GM18517 (cell line): Measurements from ENCODE around the gene SPATC1L.
"Not testable (repeated sequence)": the region's sequence is repeated elsewhere in the genome, so short reads cannot be mapped to it uniquely, and the experiment has no call there.

Source experiments
- ATAC-seq: cut with Tn5 transposase; IDR thresholded peaks from one replicate; pipeline ENCODE4 v1.9.1; 2021; ENCODE audit warnings: mild to moderate bottlenecking, moderate library complexity; ENCODE audit not compliant: unreplicated experiment

The SPATC1L gene

GRCh38 chr21:46151989-46152926 lies 32.0 kb downstream of the SPATC1L start:
- ATAC-seq: no peak

- no peak for ATAC-seq
Observed at GRCh38 chr21:46151261-46151988, 32.8 kb downstream of the SPATC1L start.

GRCh38 chr21:46150491-46151121 lies 33.7 kb downstream of the SPATC1L start:
- ATAC-seq: no peak

GRCh38 chr21:46150073-46150472 lies 34.2 kb downstream of the SPATC1L start:
- no peak for ATAC-seq

GRCh38 chr21:46149205-46149901 lies 34.9 kb downstream of the SPATC1L start:
- no peak for ATAC-seq

GRCh38 chr21:46148106-46148505 lies 36.2 kb downstream of the SPATC1L start:
- no peak for ATAC-seq

GRCh38 chr21:46147429-46147828 lies 36.8 kb downstream of the SPATC1L start:
- ATAC-seq: not testable (repeated sequence)

GRCh38 chr21:46146856-46147255 lies 37.4 kb downstream of the SPATC1L start:
- ATAC-seq: no peak

- ATAC-seq: no peak
Observed at GRCh38 chr21:46145840-46146691, 38.2 kb downstream of the SPATC1L start.

GRCh38 chr21:46145159-46145839 lies 39.0 kb downstream of the SPATC1L start:
- no peak for ATAC-seq

GRCh38 chr21:46144464-46145070 lies 39.7 kb downstream of the SPATC1L start:
- ATAC-seq: no peak

- no peak for ATAC-seq
Observed at GRCh38 chr21:46142582-46143473, 41.4 kb downstream of the SPATC1L start.

GRCh38 chr21:46141767-46142581 lies 42.3 kb downstream of the SPATC1L start:
- ATAC-seq: no peak

GRCh38 chr21:46140352-46141003 lies 43.8 kb downstream of the SPATC1L start:
- not testable (repeated sequence) for ATAC-seq

- no peak for ATAC-seq
Observed at GRCh38 chr21:46139686-46140085, 44.6 kb downstream of the SPATC1L start.

- no peak for ATAC-seq
Observed at GRCh38 chr21:46138383-46138970, 45.8 kb downstream of the SPATC1L start.
